GM12872 (cell line): Measurements from ENCODE around the gene XYLB.

Experiments
- CTCF ChIP-seq: IDR thresholded peaks from 3 replicates; pipeline ENCODE4 v1.5.1; 2011; ENCODE audit warnings: low read depth, mild to moderate bottlenecking, low read length, moderate library complexity; ENCODE audit not compliant: insufficient read depth

Gene XYLB

GRCh38 chr3:38392604-38393163 is 46.1 kb downstream of the XYLB start:
- TF ChIP-seq CTCF = no peak

- no peak for TF ChIP-seq CTCF
These were observed 49.7 kb downstream of the XYLB start for GRCh38 chr3:38396239-38396638.

- no peak for TF ChIP-seq CTCF
These were observed 50.3 kb downstream of the XYLB start for GRCh38 chr3:38396861-38397260.

- TF ChIP-seq CTCF = no peak
These were observed 50.7 kb downstream of the XYLB start for GRCh38 chr3:38397320-38397719.

GRCh38 chr3:38401246-38401962 is 54.8 kb downstream of the XYLB start:
- no peak for TF ChIP-seq CTCF

- TF ChIP-seq CTCF = no peak
These were observed 57.7 kb downstream of the XYLB start for GRCh38 chr3:38404286-38404685.

- TF ChIP-seq CTCF = no peak
These were observed 65.0 kb downstream of the XYLB start for GRCh38 chr3:38411591-38411990.
